HL-60/S4 (cell line): ENCODE measurements around the gene TUB.

Experiments
- in situ Hi-C: fragments of 300-500 bp; cut with MboI; formaldehyde crosslinking; loops from 2 replicates; pipeline ENCODE4 v1.14.3; 2022; ENCODE audit warnings: low sequenced_read_pairs

TUB gene

DNA sequence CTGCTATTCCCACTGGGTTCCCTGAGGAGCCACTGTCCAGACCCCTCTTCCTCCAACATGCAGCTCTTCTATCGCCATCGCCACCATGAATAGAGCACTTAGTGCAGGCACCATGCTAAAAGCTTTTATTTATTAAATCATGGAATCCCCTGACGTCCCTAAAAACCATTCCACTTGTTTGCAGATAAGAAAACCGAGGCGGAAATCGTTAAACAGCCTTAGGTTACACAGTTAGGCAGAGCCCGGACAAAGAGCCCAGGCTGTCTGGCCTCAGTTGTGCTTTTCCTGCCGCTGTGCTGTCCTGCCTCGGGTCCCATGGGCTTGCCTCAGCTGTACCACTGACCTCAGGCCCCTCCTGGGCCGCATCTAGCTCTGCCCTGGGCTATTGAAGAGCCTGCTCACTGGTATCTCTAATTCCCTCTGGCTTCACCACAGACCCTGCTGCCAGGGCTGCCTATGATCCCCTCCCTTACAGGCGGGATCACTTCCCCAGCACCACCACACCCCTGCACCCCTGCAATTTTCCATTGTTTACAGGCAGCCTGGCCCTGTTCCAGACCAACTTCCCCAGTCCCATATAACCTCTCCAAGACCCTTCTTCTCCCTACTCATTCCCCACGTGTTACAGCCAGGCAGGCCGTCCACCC, 13.0 kb upstream of the TUB start:
- in situ Hi-C loops: no loop called here

DNA sequence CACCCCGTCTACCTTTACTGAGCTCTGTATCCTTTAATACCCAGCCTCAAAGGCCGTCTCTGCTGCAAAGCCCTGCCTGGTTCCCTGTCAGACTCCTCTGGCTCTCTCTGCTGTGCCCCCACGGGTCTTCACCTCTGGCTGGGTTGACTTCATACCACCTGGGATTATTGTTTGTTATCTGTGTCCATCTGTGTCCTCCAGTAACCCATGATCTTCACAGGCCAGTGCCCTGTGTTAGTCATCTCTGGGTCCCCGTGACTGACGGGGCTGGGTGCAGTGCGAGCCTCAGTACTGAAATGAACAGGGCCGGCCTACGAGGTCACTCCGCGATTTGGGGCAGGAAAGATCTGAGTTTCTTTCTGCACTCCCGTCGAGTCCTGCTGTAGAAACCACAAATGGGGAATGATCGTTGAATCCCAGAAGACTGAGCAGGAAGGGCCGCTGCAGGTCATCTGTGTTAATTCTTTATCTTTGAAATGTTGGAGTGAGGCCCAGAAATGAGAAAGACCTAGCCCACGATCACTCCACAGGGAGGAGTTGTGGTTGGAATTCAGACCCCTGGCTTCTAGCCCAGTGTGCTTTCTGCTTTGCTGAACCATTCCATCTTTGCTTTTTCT, 12.3 kb upstream of the TUB start:
- in situ Hi-C loops: no loop called here

DNA sequence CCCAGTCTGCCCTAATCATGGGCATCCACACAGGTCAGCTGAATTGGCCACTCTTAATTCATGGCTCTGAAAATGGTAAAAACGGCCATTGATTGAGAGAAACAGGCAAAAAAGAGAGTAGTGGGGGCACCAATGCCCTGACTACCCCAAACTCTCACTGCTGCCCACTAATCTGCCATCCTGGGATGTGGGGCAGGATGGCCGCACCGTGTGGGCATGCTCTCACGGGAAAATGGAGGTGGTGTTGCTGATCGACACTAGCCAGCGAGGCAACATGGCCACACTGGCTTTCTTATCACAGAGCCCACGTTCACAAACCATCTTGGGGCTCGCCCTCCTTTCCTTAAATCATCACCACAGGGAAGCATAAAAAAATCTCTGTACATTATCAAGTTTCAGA, 11.2 kb upstream of the TUB start:
- in situ Hi-C loops: no loop called here

DNA sequence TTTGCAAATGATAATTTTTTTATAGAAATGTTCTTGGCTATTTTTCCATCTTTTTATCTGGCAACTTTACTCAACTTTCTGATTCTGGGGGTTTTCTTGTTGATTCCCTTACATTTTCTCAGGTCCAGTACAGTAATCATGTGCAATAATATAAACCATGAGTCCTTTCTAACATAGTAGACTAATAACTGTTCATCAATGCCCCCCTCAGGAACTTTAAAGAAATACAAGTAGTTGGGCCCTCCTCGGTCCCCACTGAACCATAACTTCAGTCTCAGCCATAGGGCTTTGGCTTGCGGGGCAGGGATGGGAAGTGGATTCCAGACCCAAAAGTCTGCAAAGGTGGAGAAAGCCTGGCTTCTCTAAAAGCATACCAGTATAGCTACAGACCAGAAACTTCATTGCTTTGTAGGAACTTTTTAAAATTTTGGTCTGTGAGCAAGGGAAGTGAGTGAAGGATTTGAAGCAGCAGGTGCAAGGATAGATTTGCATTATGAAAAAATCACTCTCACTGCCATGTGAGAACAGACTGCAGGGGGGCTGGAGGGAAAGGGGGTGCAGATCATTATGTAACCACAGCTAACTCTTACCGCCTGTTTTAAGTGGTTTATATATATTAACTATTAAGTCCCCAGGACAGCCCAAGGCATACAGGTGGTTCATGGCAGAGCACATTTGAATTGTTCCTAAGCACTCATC, 10.4 kb upstream of the TUB start:
- in situ Hi-C loops: no loop called here

DNA sequence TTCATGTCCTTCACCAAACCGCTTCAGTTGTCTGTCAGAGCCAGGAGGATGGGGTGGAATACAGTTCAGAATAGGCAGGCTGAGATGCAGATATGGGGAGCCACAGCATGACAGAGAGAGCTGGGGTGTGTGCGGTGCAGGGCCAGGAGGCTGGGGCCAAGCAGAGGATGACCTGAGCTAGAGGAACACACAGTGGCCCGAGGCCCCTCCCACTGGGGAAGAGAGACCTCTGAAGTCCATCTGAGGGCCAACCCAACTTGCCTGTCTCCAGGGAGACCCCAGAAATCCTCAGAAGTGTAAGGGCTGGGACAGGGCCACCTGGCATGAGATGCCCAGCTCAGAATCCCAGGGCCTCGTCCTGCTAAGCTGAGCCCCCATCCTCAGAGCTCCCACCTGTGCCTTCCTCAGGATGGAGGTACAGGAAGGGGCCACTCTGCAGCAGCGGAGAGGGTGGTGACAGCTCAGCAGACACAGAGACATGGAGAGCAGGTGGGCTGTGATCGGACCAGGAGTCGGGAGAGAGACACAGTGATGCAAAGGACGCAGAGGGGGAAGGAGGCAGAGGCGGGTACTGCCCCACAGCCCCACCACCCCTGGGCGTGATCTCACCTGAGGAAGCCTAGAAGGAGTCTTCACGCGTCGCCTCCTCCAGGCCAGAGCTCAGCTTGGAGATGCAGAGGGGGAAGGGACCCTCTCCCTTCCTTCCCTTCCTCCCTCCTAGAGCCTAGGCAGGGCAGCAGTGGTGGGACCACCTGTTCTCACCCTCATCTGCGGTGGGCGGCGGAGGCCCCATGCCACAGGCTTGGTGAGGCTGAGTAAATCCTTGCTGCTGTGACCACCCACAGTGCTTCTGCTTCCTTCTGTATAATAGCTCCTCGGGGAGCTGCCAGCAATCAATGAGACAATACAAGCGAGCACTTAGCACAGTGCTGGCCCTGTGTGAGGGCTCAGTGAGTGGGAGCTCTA, 9.1 kb upstream of the TUB start:
- in situ Hi-C loops: no loop called here

DNA sequence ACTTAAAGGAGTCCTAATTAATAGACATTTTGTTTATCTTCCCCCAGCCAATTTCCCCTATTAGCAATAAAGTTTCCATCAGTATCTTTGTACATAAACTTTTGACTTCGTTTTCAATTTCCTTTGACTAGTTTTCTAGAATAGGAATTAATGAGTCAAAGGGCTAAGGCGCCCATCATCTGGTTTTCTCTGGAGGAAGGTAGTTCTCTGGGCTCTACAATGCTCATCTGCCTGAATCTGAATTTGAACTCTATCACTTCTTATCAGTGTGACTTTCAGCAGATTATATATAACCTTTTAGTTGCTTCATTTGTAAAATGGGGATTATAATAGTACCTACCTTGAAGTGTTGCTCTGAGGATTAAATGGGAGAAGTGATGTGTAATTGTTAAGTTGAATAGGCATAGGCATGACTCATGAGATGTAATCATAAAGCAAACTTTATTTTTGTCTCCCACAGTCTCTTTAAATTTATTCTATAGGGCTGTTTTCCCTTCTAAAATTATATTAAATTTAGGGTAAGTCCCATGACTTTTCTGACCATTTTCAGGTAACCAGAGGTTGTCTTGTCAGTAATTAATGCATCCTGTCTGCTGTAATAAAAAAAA, 5.8 kb upstream of the TUB start:
- in situ Hi-C loops: no loop called here

DNA sequence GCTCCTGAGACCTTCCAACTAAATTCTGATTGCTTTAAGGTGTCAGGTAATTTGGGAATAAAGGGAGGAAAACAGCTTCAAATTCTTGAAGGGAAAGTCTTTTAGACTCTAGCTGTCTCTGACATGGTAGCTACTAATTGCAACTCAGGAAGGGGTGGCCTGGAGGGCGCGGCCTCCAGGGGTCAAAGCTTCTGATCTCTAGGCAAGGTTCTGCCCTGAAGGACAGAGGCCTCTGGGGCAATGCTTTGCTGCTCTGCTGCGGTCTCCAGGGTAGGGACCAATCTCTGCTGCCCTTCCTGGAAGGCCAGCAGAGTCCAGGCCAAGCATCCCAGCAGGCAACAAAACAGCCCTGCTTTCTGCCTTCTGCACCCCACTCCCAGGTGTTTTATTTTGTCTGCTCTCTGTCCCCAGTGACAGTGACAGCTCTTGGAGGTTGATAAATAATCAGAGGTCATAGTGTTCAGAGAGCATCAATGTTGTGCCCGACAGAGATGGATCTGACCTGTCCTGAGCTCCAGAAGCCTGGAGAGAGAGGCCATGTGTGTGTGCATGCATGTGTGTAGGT, 1.8 kb upstream of the TUB start:
- in situ Hi-C loops: no loop called here

DNA sequence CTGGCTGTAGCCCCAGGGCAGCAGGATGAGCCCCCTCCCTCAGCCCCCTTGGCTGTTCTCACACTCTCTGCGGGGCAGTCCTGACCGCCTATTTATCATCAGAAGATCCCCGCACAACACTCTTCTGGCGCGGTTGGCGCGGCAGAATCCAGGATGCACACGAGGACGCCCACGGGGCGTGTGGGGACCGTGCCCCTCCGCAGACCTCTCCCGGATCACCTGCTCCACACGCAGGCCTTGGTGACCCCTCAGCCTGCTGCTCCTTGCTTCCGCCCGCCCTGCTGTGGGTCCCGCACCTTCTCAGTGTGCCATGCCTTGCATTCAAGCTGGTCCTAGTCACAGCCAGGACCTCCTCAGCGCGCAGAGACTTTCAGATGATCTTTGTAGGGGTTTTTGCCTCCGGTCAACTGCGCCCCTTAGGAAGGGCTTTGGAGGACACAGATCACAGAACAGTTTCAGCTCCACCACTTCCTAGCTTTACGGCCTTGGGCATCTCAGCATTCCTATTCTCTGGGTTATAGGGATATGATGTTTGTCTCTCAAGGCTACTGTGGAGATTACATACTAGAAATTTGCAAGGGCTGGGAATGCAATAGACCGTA, 841 bp upstream of the TUB start:
- in situ Hi-C loops: no loop called here

DNA sequence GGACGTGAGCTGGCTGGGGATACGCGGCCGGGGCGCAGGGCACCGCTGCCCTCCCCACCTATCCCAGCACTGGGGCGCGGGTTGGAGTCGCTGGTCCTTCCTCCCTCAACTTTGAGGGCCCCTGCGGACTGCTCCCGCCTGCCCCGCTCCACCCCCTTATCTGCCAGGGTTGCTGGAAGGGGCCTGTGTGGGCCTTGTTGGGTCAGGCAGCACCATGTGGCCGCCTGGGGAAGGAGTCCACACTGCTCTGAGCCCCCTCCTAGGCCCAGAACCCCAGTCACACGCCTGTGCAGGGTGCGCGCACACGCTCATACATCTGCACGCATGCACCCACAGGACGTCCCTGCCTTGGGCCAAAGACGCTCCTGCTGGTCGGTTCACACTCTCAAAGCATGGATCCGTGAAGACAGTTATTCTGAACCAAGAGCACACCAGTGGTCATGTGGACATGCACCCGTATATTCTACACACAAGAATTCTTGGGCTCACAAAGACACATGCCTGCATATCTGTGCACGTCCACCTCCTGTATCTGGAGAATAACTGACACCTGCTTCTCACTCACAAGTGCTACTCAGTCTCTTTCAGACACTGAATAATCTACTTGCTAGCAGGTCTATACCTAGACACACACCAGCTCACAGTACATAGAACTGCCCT, 710 bp downstream of the TUB start:
- in situ Hi-C loops: no loop called here

DNA sequence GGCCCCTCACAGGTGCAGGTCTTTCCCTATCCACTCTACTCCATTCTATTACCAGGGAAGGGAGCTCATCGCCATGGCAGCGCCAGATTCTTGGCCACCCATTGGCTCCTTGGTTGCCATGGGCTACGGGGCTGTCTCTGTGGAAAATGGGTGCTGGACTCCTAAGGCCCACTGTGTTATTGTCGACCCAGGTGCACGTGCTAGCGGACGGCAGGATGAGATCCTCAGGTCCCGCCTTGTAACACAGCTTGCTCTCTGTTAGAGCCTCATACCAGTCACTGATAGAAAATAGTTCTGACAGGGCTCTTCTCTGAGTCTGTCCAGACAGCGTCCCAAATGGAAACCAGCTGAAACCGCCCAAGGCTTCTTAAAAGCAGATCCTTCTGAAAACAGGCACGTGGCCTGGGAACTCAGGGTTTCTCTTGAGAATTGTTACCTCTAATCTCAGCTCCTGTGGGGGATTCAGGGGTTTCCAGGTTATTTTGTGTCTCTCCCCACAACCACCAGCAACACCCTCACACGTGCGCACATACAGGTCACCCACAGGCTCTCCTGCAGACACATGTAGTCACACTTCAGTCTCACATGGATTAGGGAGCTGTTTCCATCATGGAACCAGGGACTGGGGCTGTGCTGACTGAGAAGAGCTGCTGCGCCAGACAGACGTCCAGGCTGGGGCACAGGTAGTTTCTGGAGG, 1.5 kb downstream of the TUB start:
- in situ Hi-C loops: no loop called here

DNA sequence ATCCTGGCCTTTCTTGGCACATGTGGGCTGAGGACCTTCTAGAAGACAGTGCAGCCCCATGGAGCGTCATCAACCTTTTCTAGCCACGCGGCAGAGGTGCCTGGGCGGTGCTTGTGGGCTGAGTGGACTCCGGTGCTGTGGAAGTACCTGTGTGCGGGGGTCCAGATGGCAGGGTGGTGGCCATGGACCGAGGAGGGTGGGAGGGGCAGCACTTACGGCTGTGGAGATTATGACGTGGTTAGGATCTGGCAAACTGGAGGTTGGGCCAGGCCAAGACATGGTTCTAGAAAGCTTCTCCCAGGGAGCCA, 2.0 kb downstream of the TUB start:
- in situ Hi-C loops: no loop called here

DNA sequence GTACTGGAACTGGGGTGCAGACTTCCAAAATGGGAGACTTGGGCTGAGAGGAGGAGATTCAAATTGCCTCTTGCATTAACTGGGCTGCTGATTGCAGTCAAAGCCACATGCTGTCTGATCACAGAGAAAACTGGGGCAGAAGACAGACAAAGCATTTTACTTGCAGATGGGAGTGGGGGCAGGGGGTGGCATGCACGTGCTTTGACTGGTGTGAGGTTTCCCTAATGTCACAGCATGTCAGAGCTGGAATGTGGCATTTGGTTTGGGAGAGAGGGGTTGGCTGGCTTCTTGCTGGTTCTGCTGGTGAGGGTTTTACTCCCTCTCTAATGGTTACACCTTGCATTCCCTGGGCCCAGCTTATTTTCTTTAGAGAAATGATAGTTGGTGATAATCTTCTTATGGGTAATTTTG, 2.9 kb downstream of the TUB start:
- in situ Hi-C loops: no loop called here

DNA sequence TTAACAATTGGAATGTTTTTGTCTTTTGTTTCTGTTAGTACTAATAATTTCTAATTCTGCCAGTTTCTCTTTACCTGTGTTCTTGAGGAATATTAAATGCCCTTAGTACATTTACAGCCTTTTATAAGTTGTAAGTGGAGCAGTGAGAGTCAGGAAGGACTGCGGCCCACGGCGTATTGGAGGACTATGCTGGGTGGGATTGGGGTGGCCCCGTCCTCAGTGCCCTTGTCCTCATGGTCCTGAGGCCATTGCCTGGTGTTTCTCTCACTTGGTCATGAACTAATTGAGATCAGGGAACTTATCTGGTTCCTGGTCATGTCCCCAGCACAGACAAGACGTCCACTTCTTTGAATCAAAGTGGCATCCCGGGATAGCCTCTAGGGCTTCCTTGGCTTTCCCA, 3.3 kb downstream of the TUB start:
- in situ Hi-C loops: no loop called here

DNA sequence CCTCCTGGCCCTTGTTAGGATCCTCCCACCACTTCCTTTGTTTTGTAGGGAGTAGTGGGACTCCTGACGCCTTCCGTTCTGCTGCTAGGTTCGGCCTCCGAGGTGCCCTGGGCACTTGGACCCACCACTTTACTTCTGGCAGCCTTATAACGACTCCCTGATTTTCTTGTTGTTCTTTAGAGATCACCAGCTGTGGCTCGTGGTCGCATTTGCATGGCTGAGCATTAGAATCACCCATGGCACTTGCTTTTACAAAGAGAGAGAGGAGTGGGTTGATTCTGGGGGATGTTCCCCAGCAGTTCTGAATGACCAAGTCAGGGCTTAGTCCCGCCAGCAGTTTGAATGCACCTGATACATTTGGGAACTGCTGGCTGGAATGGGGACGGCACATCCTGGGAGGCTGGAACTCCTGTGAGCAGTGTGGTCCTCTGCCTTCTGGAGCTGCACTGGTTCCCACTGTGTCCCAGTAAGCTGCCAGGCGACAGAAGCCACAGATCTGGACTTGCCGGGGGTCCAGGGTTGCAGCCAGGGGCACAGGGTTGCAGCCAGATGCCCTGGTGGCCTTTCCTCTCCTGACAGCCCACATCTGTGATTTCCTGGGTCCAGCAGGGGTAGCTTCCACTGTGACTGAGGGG, 4.1 kb downstream of the TUB start:
- in situ Hi-C loops: no loop called here

DNA sequence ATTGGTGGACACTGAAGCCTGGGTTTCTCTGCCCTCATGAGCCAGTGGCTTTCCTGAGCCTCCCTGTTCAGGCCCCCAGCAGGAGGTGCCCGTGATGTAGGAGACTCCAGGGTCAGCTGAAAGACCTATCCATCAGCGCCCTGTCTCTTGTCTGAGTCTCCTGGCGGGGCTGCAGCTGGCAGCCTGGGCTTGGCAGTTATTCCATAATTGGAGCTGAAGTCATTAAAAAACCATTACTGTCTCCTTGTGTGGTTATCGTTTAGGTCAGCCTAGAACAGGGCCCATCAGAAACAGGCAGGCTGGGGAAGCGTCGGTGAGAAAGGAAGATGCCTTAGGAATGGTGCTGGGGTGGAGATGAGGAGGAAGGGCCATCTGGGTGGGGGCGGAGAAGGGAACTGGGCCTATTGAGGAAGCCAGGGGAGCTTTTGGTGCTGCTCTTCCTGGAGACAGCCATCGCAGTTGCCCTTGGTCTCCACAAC, 5.0 kb downstream of the TUB start:
- in situ Hi-C loops: no loop called here

DNA sequence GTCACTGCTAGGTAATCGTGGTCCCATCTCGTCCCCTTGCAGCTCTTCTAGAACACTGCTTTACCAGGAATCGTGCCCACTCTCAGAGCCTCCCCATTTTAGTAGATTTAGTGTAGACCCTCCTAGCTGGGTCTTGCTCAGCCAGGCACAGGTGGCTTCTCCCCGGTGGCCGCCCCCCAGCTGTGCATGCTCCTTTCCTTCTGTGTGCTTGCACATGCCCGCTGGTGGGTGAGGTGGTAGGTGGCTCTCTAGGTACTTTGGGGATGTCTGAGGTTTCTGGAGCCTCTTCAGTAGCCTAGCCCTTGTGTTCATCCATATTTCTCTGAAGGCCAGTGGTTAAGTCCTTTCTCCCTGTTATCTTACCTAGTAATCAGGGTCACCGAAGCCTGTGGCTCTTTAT, 5.6 kb downstream of the TUB start:
- in situ Hi-C loops: no loop called here

DNA sequence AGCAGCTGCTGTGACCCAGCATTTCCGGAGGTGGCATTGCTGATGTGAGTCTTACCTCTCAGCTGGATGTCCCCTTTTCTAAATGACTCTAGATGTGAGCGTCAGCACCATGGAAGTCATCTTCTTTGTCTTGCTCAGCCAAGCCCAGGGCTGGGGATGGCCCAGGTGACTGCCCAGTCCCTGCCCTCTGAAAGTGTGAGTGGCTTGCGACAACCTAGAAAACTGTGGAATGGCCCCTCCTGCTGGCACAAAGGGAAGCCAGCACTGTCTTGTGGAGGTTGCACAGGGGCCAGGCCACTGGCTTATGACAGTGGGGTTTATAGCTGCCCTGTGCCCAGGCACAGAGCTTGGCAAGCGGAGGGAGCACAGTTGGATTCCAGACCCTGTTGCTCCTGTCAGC, 6.2 kb downstream of the TUB start:
- in situ Hi-C loops: no loop called here

DNA sequence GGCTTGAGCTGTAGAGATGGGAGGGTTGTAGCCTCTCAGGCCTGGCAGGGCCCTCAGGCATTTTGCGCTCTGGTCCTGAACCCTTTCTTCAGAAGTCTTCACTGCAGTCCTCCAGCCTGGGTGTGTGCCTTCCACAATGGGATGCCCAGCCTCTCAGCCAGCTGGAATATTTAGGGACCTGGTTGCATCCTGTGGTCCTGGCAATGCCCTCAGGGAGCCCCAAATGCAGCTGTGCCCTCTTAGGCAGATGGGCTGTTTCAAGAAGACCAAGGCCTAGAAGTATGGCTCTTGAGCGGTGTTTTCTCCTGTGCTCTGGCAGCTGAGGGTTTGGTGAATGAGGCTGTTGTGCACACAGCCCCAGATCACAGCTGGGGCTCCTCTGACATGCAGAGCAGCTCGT, 6.7 kb downstream of the TUB start:
- in situ Hi-C loops: no loop called here
